ENCODE measurements around the gene STARD3NL. TPM values are rescaled to one million over a fixed set of nuclear protein-coding genes. Genes with fewer than 3 reads are reported as not detected.

STARD3NL gene, protein sequence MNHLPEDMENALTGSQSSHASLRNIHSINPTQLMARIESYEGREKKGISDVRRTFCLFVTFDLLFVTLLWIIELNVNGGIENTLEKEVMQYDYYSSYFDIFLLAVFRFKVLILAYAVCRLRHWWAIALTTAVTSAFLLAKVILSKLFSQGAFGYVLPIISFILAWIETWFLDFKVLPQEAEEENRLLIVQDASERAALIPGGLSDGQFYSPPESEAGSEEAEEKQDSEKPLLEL
- total RNA-seq = 10 to 100 TPM; 22.0 TPM

DNA sequence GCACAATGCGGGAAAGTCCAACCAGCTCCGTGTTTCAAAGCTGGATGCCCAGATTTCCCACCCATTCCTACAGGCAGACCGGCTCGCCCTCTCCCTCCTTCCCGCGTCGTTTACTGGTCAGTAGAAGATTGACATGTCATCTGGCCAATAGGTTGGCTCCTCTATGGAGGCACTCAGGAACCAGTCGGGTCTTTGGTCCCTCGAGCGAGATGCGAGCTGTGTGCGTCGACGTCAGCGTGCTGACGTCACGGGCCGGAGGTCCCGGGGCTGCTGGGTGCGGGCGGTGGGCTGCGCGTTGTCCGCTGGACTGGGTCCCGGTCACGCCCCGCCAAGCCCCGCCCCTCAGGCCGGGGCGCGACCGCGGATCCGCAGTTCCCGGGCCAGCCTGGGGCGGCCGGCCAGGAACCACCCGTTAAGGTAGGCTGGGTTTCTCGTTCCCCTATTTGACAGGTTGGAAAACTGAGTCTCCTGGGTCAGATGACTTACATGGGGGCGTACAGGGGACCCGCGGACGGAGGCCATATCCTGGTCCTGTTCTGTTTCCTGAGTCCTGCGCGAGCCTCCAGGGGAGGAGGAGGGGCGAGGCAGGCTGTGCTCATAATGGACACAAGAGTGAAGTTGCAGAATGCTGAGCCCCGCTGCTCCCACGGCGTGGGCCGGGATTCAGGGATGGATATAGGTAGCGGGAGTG is at the start of gene STARD3NL:
Gene STARD3NL (plus strand): TSS at position 242 of the 691 bp plus-strand sequence. CDS start 29,260 bp downstream, outside the sequence.
- POLR2A ChIA-PET = interaction anchor here (1.0 kb wide), 1 partner anchor 55 kb away, joined by 3 read pairs; no protein-coding TSS in a partner anchor
- Mint-ChIP-seq H3K36me3 (no peaks in the 10 kb centered on the region), H3K4me1 (peaks cover 23% of the 10 kb centered on the region), H3K27me3 (peaks cover 4% of the 10 kb centered on the region), H3K4me3 (peak within 1 kb of the TSS; percentile 95), H3K27ac (peak within 1 kb of the TSS; percentile 91), H3K9me3 (no peaks in the 10 kb centered on the region)
- ATAC-seq (ENCODE audit: low read depth) (peak; percentile 98), DNase-seq (peak; percentile 83)

DNA sequence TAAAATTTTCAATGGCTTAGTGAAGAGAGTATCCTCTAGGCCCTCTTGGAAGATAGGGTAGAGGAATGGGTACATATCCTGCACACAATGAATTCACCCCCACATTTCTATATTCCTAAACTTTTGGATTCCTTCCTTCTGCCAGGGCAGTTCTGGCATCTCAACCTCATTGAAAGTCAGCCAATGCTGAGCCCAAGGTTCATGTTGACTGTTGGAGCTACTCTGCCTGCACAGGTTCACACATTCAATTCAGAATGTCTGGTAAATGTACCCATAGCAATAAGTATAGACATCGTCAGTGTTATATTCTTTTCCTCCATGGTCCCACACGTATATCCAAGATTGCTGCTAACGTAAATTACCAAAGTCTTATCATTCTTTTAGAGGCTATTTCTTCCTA is 48.9 kb upstream of the STARD3NL start:
- Mint-ChIP-seq H3K36me3 (no peaks in the 10 kb centered on the region), H3K27ac (no peak overlapping the region), H3K9me3 (peaks cover 1% of the 10 kb centered on the region), H3K27me3 (peaks cover 7% of the 10 kb centered on the region), H3K4me3 (no peak overlapping the region), H3K4me1 (peaks cover 3% of the 10 kb centered on the region)
- DNase-seq = no peak
- ATAC-seq (ENCODE audit: low read depth) = no peak
- POLR2A ChIA-PET = no interaction called here

DNA sequence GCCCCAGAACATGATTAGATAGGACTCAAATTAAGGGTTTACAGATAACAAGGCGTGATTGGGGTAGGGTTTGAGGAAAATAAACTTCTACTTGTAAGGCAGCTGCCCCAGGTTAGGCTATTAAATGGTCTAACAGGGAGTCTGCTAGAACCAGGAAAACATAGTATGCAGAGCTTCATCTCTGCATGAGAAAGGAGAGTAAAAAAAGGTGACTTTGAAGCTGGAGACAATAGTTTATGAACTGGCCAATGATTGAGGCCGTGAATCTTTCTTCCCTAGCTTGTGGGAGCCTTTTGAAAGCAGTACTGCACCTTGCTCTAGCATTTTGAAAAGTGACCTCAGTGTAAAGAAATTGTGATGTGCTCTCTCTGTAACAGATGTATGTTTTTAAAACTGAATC is 48.5 kb upstream of the STARD3NL start:
- Mint-ChIP-seq H3K4me1 (peaks cover 3% of the 10 kb centered on the region), H3K9me3 (peaks cover 1% of the 10 kb centered on the region), H3K36me3 (no peaks in the 10 kb centered on the region), H3K4me3 (no peak overlapping the region), H3K27me3 (peaks cover 10% of the 10 kb centered on the region), H3K27ac (no peak overlapping the region)
- POLR2A ChIA-PET = no interaction called here
- no peak for ATAC-seq (ENCODE audit: low read depth)
- DNase-seq = no peak

DNA sequence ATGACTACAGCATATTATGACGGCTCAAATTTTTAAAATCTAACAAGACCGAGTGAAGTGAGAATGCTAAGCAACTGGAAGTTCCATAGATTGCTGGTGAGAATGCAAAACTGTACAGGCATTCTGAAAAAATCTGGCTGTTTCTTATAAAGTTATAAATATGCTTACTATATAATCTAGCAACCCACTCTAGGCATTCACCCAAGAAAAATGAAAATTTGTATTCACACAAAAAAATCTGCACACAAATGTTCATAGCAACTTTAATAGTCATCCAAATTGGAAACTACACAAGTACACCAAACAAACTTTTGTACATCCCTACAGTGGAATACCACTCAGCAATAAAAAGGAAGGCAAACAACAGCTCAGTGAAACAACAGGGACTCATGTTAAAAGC is 39.9 kb upstream of the STARD3NL start:
- DNase-seq = no peak
- POLR2A ChIA-PET = no interaction called here
- H3K9me3 Mint-ChIP-seq = peaks cover under 1% of the 10 kb centered on the region

DNA sequence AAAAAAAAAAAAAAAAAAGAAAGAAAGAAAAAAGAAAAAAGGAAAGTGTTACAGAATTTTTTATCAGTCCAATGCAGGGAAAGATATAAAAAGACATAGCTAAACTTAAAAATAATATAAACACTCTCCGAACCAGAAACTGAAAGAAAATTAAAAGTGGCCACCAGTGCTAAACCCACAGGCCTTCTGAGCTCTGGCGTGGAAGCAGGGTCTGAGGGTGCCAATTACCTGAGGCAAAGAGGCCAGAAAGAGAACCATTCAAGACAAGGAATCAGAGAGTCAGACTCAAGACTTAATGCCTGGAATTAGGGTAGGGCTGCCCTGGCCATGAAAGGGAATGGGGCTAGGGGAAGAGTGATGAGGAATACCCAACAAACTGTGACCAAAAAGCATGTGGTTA is 36.9 kb upstream of the STARD3NL start:
- no peak for ATAC-seq (ENCODE audit: low read depth)
- H3K4me3 Mint-ChIP-seq = no peak overlapping the region
- POLR2A ChIA-PET = no interaction called here

More for the DNA sequence above, 39.9 kb upstream of the STARD3NL start:
- no peak overlapping the region for H3K27ac Mint-ChIP-seq
- H3K4me3 Mint-ChIP-seq = no peak overlapping the region
- H3K27me3 Mint-ChIP-seq = peaks cover 32% of the 10 kb centered on the region
- no peaks in the 10 kb centered on the region for H3K36me3 Mint-ChIP-seq
- no peaks in the 10 kb centered on the region for H3K4me1 Mint-ChIP-seq
- ATAC-seq (ENCODE audit: low read depth) = no peak

DNA sequence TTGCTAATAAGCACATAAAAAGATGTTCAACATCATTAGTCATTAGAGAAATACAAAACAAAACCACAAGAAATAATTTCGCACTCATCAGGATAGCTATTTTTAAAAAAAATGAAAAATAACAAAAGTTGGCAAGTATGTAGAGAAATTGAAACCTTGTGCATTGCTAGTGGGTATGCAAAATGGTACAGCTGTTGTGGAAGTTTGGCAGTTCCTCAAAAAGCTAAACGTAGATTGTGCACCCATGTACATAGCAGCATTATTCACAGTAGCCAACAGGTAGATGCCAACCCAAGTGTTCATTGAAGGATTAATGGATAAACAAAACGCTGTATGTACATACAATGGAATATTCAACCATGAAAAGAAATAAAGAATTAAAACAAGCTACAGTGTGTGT is 35.3 kb upstream of the STARD3NL start:
- Mint-ChIP-seq H3K4me1 (no peaks in the 10 kb centered on the region), H3K27ac (no peak overlapping the region), H3K36me3 (no peaks in the 10 kb centered on the region), H3K27me3 (peaks cover 8% of the 10 kb centered on the region), H3K9me3 (no peaks in the 10 kb centered on the region), H3K4me3 (no peak overlapping the region)
- ATAC-seq (ENCODE audit: low read depth) (no peak), DNase-seq (no peak)
- POLR2A ChIA-PET = no interaction called here

More for the DNA sequence above, 36.9 kb upstream of the STARD3NL start:
- Mint-ChIP-seq H3K36me3 (no peaks in the 10 kb centered on the region), H3K27me3 (peaks cover 17% of the 10 kb centered on the region), H3K27ac (no peak overlapping the region), H3K9me3 (no peaks in the 10 kb centered on the region), H3K4me1 (no peaks in the 10 kb centered on the region)
- DNase-seq = no peak

DNA sequence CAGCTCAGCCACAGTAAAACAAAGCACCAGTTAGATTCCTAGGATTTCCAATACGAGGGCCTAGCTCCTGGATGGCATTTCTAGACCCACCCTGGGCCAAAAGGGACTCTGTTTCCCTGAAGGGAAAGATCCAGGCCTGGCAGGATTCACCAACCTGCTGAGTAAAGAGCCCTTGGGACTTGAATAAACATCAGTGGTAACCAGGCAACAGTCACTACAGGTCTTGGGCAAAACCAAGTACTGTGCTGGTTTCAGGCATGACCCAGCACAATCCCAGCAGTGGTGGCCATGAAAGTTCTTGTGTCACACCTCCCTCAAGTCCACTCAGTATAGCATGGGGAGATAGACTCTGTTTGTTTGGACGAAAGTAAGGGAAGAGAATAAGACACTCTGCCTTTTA is 31.0 kb upstream of the STARD3NL start:
- no peaks in the 10 kb centered on the region for H3K36me3 Mint-ChIP-seq
- no peak for DNase-seq
- no peaks in the 10 kb centered on the region for H3K4me1 Mint-ChIP-seq
- POLR2A ChIA-PET = no interaction called here
- no peak overlapping the region for H3K27ac Mint-ChIP-seq
- H3K4me3 Mint-ChIP-seq = no peak overlapping the region
- ATAC-seq (ENCODE audit: low read depth) = no peak
- H3K9me3 Mint-ChIP-seq = no peaks in the 10 kb centered on the region
- H3K27me3 Mint-ChIP-seq = peaks cover 10% of the 10 kb centered on the region

DNA sequence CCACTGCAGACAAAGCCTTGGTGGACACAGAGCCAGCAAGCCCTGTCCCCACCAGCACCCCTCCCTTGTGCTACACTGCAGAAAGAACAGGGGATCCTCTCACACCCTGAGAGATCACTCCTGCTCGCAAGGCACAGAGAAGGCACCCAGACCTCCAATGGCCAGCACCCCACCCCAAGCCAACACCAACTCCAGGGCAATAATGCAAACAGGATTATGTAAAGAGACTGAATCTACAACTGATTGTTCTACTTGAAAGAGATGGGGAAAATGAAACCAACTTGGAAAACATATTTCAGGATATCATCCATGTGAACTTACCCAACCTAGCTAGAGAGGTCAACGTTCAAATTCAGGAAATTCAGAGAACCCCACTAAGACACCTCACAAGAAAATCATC is 26.5 kb upstream of the STARD3NL start:
- H3K9me3 Mint-ChIP-seq = no peaks in the 10 kb centered on the region
- POLR2A ChIA-PET = no interaction called here
- H3K36me3 Mint-ChIP-seq = no peaks in the 10 kb centered on the region
- H3K27me3 Mint-ChIP-seq = peaks cover 14% of the 10 kb centered on the region
- no peak for DNase-seq
- H3K4me3 Mint-ChIP-seq = no peak overlapping the region
- no peaks in the 10 kb centered on the region for H3K4me1 Mint-ChIP-seq
- H3K27ac Mint-ChIP-seq = no peak overlapping the region
- no peak for ATAC-seq (ENCODE audit: low read depth)

DNA sequence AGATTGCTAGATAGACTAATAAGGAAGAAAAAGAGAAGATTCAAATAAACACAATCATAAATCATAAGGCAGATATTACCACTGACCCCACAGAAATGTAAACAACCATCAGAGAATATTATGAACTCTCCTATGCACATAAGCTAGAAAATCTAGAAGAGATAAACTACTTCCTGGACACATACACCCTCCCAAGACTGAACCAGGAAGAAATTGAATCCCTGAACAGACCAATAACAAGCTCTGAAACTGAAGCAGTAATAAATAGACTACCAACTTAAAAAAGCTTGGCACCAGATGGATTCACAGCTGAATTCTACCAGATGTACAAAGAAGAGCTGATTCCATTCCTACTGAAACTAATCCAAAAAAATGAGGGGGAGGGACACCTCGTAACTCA is 24.5 kb upstream of the STARD3NL start:
- no peaks in the 10 kb centered on the region for H3K9me3 Mint-ChIP-seq
- H3K27me3 Mint-ChIP-seq = peaks cover 6% of the 10 kb centered on the region
- no peaks in the 10 kb centered on the region for H3K4me1 Mint-ChIP-seq
- H3K27ac Mint-ChIP-seq = no peak overlapping the region
- POLR2A ChIA-PET = no interaction called here
- no peaks in the 10 kb centered on the region for H3K36me3 Mint-ChIP-seq
- H3K4me3 Mint-ChIP-seq = no peak overlapping the region
- ATAC-seq (ENCODE audit: low read depth) (no peak), DNase-seq (no peak)

DNA sequence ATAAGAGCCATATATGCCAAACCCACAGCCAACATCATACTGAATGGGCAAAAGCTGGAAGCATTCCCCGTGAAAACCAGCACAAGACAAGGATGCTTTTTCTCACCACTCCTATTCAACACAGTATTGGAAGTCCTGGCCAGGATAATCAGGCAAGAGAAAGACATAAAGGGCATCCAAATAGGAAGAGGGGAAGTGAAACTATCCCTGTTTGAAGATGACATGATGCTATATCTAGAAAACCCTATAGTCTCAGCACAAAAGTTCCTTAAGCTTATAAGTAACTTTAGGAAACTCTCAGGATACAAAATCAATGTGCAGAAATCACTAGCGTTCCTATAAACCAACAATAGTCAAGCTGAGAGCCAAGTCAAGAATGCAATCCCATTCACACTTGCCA is 23.8 kb upstream of the STARD3NL start:
- Mint-ChIP-seq H3K36me3 (no peaks in the 10 kb centered on the region), H3K4me1 (peaks cover 1% of the 10 kb centered on the region), H3K27ac (no peak overlapping the region), H3K4me3 (no peak overlapping the region), H3K9me3 (no peaks in the 10 kb centered on the region), H3K27me3 (peaks cover 4% of the 10 kb centered on the region)
- no peak for DNase-seq
- ATAC-seq (ENCODE audit: low read depth) = no peak
- POLR2A ChIA-PET = no interaction called here

DNA sequence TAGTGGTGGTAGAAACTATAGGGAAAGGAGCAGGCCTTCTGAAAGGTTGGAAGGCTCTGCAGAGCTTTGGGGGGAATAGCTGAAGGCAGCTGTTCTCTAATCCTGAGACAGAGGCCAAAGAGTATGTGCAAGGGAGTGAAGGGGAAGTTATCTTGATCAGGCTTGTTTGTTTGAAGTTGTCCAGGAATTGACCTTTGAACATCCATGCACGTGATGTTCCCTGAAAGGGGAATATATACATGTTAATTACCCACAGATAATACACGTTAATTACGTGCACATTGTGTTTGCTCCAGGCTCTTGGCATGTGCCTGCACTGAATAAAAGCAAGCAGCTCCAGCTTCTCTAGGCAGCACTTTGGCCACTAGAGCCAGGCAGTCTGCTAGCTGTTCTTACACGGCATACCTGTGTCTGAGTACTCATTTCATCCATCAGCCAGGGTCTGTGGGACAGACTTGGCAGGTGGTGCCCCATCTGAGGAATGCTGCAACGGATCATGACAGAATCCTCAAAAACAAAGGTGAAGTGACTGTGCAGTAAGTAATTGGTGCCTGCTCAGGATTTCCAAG is 18.0 kb upstream of the STARD3NL start:
- Mint-ChIP-seq H3K4me1 (peaks cover 1% of the 10 kb centered on the region), H3K9me3 (no peaks in the 10 kb centered on the region), H3K4me3 (no peak overlapping the region), H3K27ac (no peak overlapping the region), H3K36me3 (no peaks in the 10 kb centered on the region), H3K27me3 (peaks cover 16% of the 10 kb centered on the region)
- POLR2A ChIA-PET = no interaction called here
- DNase-seq (no peak), ATAC-seq (ENCODE audit: low read depth) (no peak)

DNA sequence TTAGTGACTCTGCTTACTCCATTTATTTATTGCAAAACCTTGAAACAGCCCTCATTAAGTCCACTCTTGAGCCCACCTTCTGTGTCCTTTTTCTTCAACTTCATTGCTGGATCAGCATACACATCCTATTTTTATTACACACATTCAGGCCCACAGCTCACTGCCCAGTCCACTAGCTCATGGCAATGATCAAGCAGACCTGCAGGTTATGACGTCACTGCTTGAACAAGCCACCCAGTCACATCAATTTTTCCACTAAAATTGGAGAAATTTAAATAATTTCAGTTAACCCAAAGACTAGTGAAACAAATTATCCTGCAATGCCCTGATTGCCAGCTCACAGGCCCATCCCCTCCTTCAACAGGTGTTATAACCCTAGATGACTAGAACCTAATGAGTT is 16.0 kb upstream of the STARD3NL start:
- Mint-ChIP-seq H3K27me3 (peaks cover 17% of the 10 kb centered on the region), H3K9me3 (no peaks in the 10 kb centered on the region), H3K4me3 (no peak overlapping the region), H3K4me1 (peaks cover 1% of the 10 kb centered on the region), H3K27ac (no peak overlapping the region), H3K36me3 (no peaks in the 10 kb centered on the region)
- DNase-seq (no peak), ATAC-seq (ENCODE audit: low read depth) (no peak)
- POLR2A ChIA-PET = no interaction called here

DNA sequence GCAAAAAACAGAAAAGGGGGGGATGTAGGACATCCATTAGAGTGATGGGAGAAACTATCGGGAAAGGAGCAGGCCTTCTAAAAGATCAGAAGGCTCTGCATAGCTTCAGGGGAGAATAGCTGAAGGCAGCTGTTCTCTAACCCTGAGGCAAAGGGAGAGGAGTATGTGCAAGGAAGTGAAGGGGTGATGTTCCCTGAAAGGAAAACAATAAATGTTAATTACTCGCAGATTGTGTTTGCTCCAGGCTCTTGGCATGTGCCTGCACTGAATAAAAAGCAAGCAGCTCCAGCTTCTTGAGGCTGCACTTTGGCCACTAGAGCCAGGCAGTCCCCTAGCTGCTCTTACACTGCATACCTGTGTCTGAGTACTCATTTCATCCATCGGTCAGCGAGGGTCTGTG is 14.4 kb upstream of the STARD3NL start:
- H3K36me3 Mint-ChIP-seq = no peaks in the 10 kb centered on the region

More for the DNA sequence above, 14.4 kb upstream of the STARD3NL start:
- POLR2A ChIA-PET = no interaction called here
- DNase-seq (no peak), ATAC-seq (ENCODE audit: low read depth) (no peak)
- no peak overlapping the region for H3K4me3 Mint-ChIP-seq
- H3K27ac Mint-ChIP-seq = no peak overlapping the region
- H3K27me3 Mint-ChIP-seq = peaks cover 17% of the 10 kb centered on the region
- H3K4me1 Mint-ChIP-seq = peaks cover under 1% of the 10 kb centered on the region
- no peaks in the 10 kb centered on the region for H3K9me3 Mint-ChIP-seq
